ENCODE data around the gene PDE4B. TPM values are rescaled to one million over a fixed set of nuclear protein-coding genes. Genes with fewer than 3 reads are reported as not detected.

The PDE4B gene
- total and polyA plus RNA-seq, 9 of the 15 experiments (the other 6 are each of a cell fraction or from before 2014, with no cell fraction given), result 0.09 TPM; not detected in 8

DNA sequence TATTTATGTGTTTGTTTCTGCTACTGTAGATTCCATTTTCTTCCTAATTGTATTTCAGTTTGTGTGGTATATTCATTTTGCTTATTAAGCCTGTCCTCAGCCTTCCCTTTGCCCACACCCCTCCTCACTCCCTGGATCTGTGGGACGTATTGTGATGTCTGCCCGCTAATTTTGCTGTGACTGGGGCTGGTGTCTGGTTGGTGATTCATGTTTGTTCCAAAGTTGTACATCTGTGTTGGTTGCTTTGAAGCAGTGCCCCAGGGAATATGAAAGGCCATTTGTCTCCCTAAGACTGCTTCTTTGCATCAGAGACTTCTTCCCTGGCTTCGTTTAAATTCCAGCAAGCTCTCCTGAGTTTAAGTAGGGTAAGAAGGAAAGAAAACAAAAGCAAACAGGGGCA lies 451.7 kb downstream of the PDE4B start (continued):
- TF ChIP-seq, protein P1, sequence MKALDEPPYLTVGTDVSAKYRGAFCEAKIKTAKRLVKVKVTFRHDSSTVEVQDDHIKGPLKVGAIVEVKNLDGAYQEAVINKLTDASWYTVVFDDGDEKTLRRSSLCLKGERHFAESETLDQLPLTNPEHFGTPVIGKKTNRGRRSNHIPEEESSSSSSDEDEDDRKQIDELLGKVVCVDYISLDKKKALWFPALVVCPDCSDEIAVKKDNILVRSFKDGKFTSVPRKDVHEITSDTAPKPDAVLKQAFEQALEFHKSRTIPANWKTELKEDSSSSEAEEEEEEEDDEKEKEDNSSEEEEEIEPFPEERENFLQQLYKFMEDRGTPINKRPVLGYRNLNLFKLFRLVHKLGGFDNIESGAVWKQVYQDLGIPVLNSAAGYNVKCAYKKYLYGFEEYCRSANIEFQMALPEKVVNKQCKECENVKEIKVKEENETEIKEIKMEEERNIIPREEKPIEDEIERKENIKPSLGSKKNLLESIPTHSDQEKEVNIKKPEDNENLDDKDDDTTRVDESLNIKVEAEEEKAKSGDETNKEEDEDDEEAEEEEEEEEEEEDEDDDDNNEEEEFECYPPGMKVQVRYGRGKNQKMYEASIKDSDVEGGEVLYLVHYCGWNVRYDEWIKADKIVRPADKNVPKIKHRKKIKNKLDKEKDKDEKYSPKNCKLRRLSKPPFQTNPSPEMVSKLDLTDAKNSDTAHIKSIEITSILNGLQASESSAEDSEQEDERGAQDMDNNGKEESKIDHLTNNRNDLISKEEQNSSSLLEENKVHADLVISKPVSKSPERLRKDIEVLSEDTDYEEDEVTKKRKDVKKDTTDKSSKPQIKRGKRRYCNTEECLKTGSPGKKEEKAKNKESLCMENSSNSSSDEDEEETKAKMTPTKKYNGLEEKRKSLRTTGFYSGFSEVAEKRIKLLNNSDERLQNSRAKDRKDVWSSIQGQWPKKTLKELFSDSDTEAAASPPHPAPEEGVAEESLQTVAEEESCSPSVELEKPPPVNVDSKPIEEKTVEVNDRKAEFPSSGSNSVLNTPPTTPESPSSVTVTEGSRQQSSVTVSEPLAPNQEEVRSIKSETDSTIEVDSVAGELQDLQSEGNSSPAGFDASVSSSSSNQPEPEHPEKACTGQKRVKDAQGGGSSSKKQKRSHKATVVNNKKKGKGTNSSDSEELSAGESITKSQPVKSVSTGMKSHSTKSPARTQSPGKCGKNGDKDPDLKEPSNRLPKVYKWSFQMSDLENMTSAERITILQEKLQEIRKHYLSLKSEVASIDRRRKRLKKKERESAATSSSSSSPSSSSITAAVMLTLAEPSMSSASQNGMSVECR (CRISPR knock-in tag; IDR thresholded peaks at IDR 0.05), result no peak
- TF ChIP-seq TCFL5 (CRISPR knock-in tag; conservative IDR thresholded peaks at IDR 0.05), result no peak
- TF ChIP-seq NCOA1 (IDR thresholded peaks at IDR 0.05; ENCODE audit: low read depth), result no peak
- TF ChIP-seq, protein P2, sequence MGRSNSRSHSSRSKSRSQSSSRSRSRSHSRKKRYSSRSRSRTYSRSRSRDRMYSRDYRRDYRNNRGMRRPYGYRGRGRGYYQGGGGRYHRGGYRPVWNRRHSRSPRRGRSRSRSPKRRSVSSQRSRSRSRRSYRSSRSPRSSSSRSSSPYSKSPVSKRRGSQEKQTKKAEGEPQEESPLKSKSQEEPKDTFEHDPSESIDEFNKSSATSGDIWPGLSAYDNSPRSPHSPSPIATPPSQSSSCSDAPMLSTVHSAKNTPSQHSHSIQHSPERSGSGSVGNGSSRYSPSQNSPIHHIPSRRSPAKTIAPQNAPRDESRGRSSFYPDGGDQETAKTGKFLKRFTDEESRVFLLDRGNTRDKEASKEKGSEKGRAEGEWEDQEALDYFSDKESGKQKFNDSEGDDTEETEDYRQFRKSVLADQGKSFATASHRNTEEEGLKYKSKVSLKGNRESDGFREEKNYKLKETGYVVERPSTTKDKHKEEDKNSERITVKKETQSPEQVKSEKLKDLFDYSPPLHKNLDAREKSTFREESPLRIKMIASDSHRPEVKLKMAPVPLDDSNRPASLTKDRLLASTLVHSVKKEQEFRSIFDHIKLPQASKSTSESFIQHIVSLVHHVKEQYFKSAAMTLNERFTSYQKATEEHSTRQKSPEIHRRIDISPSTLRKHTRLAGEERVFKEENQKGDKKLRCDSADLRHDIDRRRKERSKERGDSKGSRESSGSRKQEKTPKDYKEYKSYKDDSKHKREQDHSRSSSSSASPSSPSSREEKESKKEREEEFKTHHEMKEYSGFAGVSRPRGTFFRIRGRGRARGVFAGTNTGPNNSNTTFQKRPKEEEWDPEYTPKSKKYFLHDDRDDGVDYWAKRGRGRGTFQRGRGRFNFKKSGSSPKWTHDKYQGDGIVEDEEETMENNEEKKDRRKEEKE (IDR thresholded peaks at IDR 0.05; ENCODE audit: borderline replicate concordance in 1 of 2, control insufficient read depth in 1 of 2, low read depth in 2 of 2, low read length in 1 of 2), result no peak
- TF ChIP-seq ZZZ3 (IDR thresholded peaks at IDR 0.05), result no peak
- TF ChIP-seq, protein P3, sequence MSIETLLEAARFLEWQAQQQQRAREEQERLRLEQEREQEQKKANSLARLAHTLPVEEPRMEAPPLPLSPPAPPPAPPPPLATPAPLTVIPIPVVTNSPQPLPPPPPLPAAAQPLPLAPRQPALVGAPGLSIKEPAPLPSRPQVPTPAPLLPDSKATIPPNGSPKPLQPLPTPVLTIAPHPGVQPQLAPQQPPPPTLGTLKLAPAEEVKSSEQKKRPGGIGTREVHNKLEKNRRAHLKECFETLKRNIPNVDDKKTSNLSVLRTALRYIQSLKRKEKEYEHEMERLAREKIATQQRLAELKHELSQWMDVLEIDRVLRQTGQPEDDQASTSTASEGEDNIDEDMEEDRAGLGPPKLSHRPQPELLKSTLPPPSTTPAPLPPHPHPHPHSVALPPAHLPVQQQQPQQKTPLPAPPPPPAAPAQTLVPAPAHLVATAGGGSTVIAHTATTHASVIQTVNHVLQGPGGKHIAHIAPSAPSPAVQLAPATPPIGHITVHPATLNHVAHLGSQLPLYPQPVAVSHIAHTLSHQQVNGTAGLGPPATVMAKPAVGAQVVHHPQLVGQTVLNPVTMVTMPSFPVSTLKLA (conservative IDR thresholded peaks at IDR 0.05), result no peak
- TF ChIP-seq, protein P4, sequence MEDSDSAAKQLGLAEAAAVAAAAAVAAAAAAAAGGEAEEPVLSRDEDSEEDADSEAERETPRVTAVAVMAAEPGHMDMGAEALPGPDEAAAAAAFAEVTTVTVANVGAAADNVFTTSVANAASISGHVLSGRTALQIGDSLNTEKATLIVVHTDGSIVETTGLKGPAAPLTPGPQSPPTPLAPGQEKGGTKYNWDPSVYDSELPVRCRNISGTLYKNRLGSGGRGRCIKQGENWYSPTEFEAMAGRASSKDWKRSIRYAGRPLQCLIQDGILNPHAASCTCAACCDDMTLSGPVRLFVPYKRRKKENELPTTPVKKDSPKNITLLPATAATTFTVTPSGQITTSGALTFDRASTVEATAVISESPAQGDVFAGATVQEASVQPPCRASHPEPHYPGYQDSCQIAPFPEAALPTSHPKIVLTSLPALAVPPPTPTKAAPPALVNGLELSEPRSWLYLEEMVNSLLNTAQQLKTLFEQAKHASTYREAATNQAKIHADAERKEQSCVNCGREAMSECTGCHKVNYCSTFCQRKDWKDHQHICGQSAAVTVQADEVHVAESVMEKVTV (CRISPR knock-in tag; IDR thresholded peaks at IDR 0.05), result no peak
